SK-N-SH treated with all-trans-retinoic acid at 6 μM for 48 hours (cell line): Measurements from ENCODE around the gene ADK.

ENCODE experiments used
- ESRRG ChIP-seq: fragments of 250-450 bp; sonication (Bioruptor Pico); IDR thresholded peaks from 2 replicates; pipeline ENCODE4 v1.6.1; 2021; ENCODE audit warnings: mild to moderate bottlenecking
- ZC3H10 ChIP-seq: fragments of 250-450 bp; sonication (Bioruptor Pico); IDR thresholded peaks from 2 replicates; pipeline ENCODE4 v1.5.1; 2021; ENCODE audit warnings: mild to moderate bottlenecking, moderate library complexity

DNA sequence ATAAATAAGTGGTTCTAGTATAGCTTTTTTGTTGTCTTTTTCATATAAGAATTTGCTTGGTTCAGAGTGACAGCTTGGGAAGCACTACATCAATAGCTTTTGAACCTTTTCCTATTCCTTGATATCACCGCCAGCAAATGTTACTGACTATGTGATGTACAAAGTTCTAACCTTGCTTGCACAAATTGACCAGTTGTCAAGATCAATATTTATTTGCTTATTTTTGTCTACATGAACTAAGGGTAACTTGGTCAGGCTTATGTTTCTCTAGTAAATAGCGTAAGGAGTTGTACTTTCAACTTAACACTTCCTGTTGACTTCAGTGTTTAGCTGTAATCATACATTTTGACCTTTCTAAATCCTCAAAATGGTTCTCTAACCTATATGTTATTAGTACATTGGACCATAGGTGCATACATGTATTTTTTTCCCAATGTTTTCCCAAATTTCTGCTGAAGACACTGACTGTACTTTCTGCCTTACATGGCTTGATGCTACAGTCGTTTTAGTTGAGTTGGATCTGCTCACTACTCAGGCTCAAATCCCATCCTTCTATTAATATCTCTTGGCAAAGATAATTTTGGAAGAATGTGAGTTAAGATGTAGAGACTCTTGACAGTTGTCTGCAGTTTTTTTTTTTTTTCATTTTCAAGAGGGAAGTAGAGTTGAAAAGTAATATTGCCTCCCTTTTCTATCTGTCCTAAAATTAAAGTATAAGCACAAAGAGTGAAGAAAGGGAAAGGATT lies 436.3 kb downstream of the ADK start:
- TF ChIP-seq ESRRG (CRISPR knock-in tag) (no peak), ZC3H10 (CRISPR knock-in tag) (no peak)
